RWPE2 (cell line): ENCODE results near the gene NAA80.

Experiments
- ATAC-seq: fragments of 200-7000 bp; cut with Tn5 transposase; 3 replicates; pipeline ENCODE4 v1.9.1; 2021; ENCODE audit warnings: low read depth
- DNase-seq: peaks from one replicate; pipeline ENCODE4 v3.0.0-alpha.2; 2020; ENCODE audit warnings: low spot score
- H3K27ac ChIP-seq: fragments of 450-650 bp; 2 replicates; pipeline ENCODE4 v1.5.1; 2017; ENCODE audit warnings: mild to moderate bottlenecking; ENCODE audit not compliant: poor library complexity, severe bottlenecking
- H3K27me3 ChIP-seq: fragments of 250-450 bp; sonication (Bioruptor Pico); 2 replicates; pipeline ENCODE4 v1.5.1; 2021; ENCODE audit warnings: mild to moderate bottlenecking, moderate library complexity; ENCODE audit not compliant: insufficient read depth, poor library complexity, severe bottlenecking
- H3K36me3 ChIP-seq: fragments of 250-450 bp; sonication (Bioruptor Pico); 2 replicates; pipeline ENCODE4 v1.5.1; 2020; ENCODE audit warnings: low read depth, mild to moderate bottlenecking, moderate library complexity
- H3K4me1 ChIP-seq: fragments of 250-450 bp; sonication (Bioruptor Pico); 2 replicates; pipeline ENCODE4 v1.5.1; 2021; ENCODE audit warnings: mild to moderate bottlenecking, moderate library complexity; ENCODE audit not compliant: insufficient read depth, poor library complexity, severe bottlenecking
- H3K4me3 ChIP-seq: fragments of 250-450 bp; sonication (Bioruptor Pico); 2 replicates; pipeline ENCODE4 v1.5.1; 2021; ENCODE audit warnings: mild to moderate bottlenecking, moderate library complexity; ENCODE audit not compliant: severe bottlenecking
- H3K9me3 ChIP-seq: fragments of 250-450 bp; sonication (Bioruptor Pico); 2 replicates; pipeline ENCODE4 v1.5.1; 2021; ENCODE audit warnings: mild to moderate bottlenecking, moderate library complexity; ENCODE audit not compliant: severe bottlenecking
- TF ChIP-seq, protein P1 (sequence below): fragments of 450-650 bp; IDR thresholded peaks from one replicate; pipeline ENCODE4 v1.5.1; 2017; ENCODE audit warnings: mild to moderate bottlenecking, moderate library complexity; ENCODE audit not compliant: poor library complexity, severe bottlenecking

NAA80 gene, protein sequence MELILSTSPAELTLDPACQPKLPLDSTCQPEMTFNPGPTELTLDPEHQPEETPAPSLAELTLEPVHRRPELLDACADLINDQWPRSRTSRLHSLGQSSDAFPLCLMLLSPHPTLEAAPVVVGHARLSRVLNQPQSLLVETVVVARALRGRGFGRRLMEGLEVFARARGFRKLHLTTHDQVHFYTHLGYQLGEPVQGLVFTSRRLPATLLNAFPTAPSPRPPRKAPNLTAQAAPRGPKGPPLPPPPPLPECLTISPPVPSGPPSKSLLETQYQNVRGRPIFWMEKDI

DNA sequence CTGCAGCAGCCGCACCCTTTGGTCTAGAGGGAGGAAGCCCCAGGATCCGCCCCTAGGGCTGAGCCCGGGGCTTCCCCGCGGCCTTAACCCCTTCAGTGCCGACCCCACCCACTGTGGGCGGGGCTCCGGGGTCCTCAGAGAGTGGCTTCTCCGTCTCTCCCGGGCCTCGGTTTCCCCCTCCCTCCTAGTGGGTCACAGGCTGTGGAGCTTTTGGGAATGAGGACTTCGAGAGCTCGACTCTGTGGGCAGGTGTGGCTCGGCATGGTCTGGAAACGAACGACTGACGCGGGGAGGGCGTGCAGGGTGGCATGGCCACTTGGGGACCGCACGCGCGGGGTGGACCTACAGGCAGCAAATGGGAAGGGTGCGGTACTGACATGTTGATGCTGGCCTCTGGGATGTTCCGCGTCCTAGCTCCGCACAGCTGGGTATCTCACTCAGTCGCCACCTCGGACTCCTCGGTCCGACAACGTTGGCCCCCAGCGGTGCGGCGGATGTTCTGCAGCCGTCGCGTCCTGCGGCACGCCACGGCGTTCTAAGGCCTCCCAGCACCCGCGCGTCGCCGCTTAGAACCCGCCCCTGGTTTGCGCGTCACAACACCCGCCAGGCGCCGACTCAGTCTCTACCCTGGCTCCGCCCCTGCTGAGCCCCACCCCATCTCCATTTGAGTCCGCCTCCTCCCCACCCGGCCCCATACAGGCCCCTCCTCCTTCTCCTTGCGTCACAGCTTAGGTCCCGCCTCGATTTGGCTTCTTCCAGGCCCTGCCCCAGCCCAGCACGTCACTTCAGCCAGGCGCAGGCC, at the start of gene NAA80, which contains the start of gene HYAL3:
NAA80 (minus strand) TSS at position 570 of the 802 bp plus-strand sequence. CDS start 1,942 bp downstream, outside the sequence.
HYAL3 (minus strand) TSS at position 570 of the 802 bp plus-strand sequence. CDS start 3,803 bp downstream, outside the sequence.
- Histone ChIP-seq H3K36me3 (no peaks in the 10 kb centered on the region), H3K27me3 (no peaks in the 10 kb centered on the region), H3K4me3 (peak within 1 kb of the TSS; percentile 63), H3K4me1 (peaks cover 9% of the 10 kb centered on the region), H3K9me3 (no peaks in the 10 kb centered on the region), H3K27ac (peak within 1 kb of the TSS; percentile 95)
- DNase-seq (peak; percentile 99), ATAC-seq (peak; percentile 77)
- TF ChIP-seq, protein P1, sequence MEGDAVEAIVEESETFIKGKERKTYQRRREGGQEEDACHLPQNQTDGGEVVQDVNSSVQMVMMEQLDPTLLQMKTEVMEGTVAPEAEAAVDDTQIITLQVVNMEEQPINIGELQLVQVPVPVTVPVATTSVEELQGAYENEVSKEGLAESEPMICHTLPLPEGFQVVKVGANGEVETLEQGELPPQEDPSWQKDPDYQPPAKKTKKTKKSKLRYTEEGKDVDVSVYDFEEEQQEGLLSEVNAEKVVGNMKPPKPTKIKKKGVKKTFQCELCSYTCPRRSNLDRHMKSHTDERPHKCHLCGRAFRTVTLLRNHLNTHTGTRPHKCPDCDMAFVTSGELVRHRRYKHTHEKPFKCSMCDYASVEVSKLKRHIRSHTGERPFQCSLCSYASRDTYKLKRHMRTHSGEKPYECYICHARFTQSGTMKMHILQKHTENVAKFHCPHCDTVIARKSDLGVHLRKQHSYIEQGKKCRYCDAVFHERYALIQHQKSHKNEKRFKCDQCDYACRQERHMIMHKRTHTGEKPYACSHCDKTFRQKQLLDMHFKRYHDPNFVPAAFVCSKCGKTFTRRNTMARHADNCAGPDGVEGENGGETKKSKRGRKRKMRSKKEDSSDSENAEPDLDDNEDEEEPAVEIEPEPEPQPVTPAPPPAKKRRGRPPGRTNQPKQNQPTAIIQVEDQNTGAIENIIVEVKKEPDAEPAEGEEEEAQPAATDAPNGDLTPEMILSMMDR = peak; percentile 35

DNA sequence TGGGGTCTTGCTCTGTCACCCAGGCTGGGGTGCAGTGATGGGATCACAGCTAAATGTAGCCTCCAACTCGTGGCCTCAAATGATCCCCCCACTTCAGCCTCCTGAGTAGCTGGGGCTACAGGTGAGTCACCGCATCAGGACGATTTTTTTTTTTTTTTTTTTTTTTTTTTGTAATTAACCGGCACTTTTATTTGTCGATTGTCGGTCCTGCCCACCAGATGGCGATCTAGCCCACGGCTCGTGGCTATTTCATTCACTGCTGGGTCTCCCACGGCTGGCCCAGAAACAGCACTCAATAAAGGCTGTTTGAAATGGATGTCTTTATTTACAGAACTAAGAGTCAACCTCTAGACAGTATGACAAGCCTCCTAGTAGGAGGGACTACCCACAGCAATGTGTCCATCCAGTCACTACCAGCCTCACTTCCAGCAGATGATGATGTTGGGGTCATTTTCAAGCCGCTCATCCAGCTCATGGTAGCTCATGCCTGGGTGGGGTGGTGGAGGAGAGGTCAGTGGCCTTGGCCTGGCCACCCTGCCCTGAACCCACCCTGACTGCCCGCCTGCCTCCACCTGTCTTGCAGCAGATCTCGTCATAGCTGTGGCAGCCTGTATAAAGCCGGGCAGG, 48.1 kb upstream of the NAA80 start:
- no peak for DNase-seq
- ATAC-seq = no peak
- Histone ChIP-seq H3K4me1 (no peaks in the 10 kb centered on the region), H3K9me3 (no peaks in the 10 kb centered on the region), H3K4me3 (no peak overlapping the region), H3K27me3 (no peaks in the 10 kb centered on the region), H3K36me3 (peaks cover 5% of the 10 kb centered on the region; the same call in 1 of the 2 replicates), H3K27ac (no peak overlapping the region)
- TF ChIP-seq, protein P1 = peak; percentile 84

DNA sequence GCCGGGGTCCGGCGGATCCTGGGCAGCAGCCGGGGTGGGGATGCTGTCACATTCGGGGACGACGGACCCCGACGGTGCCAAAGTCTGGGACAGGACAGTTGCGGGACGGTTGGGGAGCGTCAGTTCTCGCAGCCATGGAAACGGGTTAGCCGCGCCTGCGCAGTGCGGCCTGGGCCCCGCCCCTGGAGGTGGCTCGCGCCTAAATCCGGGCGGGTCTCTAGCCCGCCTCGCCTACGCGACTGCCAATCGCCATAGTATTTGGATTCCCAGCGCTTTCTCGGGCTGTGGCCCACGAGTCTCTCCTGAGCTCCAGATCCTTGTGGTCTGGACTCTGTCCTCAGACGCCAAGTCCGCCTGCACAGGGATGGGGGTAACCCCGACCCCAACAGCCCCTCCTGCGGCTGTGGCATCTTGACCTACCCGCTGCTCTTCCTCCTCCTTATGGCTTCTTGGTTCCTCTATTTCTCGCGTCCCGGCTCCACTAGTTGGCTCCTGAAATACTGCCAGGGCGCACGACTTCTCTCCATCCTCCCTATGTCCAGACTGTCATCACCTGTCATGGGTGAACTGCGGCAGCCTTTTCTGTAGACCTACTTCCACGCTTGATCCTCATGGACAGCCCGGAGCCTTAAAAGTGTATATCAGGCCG, 46.5 kb upstream of the NAA80 start, which contains the start of gene ZMYND10:
ZMYND10 (minus strand) TSS at position 147 of the 649 bp plus-strand sequence. CDS start 153 bp downstream, outside the sequence.
- TF ChIP-seq, protein P1 = no peak
- Histone ChIP-seq H3K27me3 (no peaks in the 10 kb centered on the region), H3K9me3 (no peaks in the 10 kb centered on the region), H3K4me3 (peak within 1 kb of the TSS; percentile 16), H3K36me3 (peaks cover 5% of the 10 kb centered on the region; the same call in 1 of the 2 replicates), H3K4me1 (peaks cover 3% of the 10 kb centered on the region), H3K27ac (no peak within 1 kb of the TSS)
- no peak for DNase-seq
- ATAC-seq = peak; percentile 48

DNA sequence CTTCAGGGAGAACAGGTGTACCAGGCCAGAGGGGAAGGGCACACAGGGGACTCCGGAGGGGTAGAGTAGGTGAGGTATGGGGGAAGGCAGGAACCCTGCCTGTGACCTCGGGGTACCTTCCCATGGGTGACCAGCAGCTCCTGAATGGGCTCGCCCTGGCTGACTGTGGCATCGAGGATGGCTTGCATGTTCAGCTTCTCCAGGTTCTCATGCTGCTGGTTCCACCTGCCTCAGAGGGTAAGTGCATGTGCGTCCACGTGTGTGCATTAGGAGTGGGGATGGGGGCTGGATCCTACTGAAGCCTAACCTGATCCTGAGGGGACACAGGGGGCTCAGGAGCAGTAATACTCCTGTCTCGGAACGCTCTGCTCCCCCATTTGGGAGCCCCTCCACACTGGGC, 45.8 kb upstream of the NAA80 start:
- no peak overlapping the region for H3K4me3 ChIP-seq
- TF ChIP-seq, protein P1 = no peak

More for the DNA sequence above, 45.8 kb upstream of the NAA80 start:
- H3K27me3 ChIP-seq = no peaks in the 10 kb centered on the region
- H3K4me1 ChIP-seq = peaks cover 6% of the 10 kb centered on the region
- no peaks in the 10 kb centered on the region for H3K9me3 ChIP-seq
- H3K27ac ChIP-seq = no peak overlapping the region
- H3K36me3 ChIP-seq = peaks cover 5% of the 10 kb centered on the region; the same call in 1 of the 2 replicates
- no peak for ATAC-seq
- DNase-seq = no peak
